Thoracic aorta (tissue), 2 donors: ENCODE data around the gene TRPM5. TPM values are rescaled to one million over a fixed set of nuclear protein-coding genes. Genes with fewer than 3 reads are reported as not detected.

Source experiments
- ATAC-seq: fragments of 150-250 bp; one replicate; pipeline ENCODE4 v1.8.0; 2017; ENCODE audit warnings: low read depth; ENCODE audit not compliant: insufficient number of reproducible peaks, low FRiP score
- DNase-seq: peaks from one replicate; pipeline ENCODE4 v3.0.0-alpha.2; 2020; ENCODE audit warnings: low spot score
- H3K27ac ChIP-seq, 2 donors: fragments of 200-600 bp; sonication (generic); 1 replicate in 1 of 2; 2 replicates in 1 of 2; pipeline ENCODE4 v1.5.1; 2016; ENCODE audit warnings: mild to moderate bottlenecking in 2 of 2, moderate library complexity in 2 of 2
- H3K27me3 ChIP-seq: fragments of 200-600 bp; sonication (generic); replicated peaks from 2 replicates; pipeline ENCODE4 v1.6.0; 2016; ENCODE audit warnings: mild to moderate bottlenecking; ENCODE audit not compliant: insufficient read depth
- H3K36me3 ChIP-seq: fragments of 200-600 bp; sonication (generic); one replicate; pipeline ENCODE4 v1.5.1; 2016
- H3K4me1 ChIP-seq, 2 donors: fragments of 200-600 bp; sonication (generic); 1 replicate in 1 of 2; 2 replicates in 1 of 2; pipeline versions ENCODE4 v1.5.1 to v1.6.0; 2016; ENCODE audit warnings: low read depth in 2 of 2, mild to moderate bottlenecking in 1 of 2; ENCODE audit not compliant: control insufficient read depth in 1 of 2
- H3K4me3 ChIP-seq: fragments of 200-600 bp; sonication (generic); 2 replicates; pipeline ENCODE4 v1.5.1; 2016; ENCODE audit warnings: mild to moderate bottlenecking
- H3K9me3 ChIP-seq: fragments of 200-600 bp; sonication (generic); 2 replicates; pipeline ENCODE4 v1.5.1; 2016
- CTCF ChIP-seq: fragments of 200-600 bp; sonication (generic); IDR thresholded peaks from one replicate; pipeline ENCODE4 v1.5.1; 2019; ENCODE audit warnings: antibody characterized with exemption
- total RNA-seq, 2 donors: library from RNA; depleted of rRNA; stranded (reverse); fragments of >200 nt; gene quantifications; one replicate each; pipeline versions ENCODE4 v1.1.0 to v1.2.3, GENCODE V29; 2016

The TRPM5 gene
- total RNA-seq, 2 donors from 2014 or later = not detected

GRCh38 chr11:2472428-2473186 is 28.3 kb upstream of the TRPM5 start:
- no peak for DNase-seq
- Histone ChIP-seq H3K4me3 (no peak overlapping the region), H3K27ac (no peak overlapping the region), H3K36me3 (no peaks in the 10 kb centered on the region), H3K27me3 (no peaks in the 10 kb centered on the region), H3K9me3 (no peaks in the 10 kb centered on the region), H3K4me1 (no peaks in the 10 kb centered on the region)
- no peak for ATAC-seq
- TF ChIP-seq CTCF = no peak

GRCh38 chr11:2471804-2472096 is 27.4 kb upstream of the TRPM5 start:
- no peak overlapping the region for H3K27ac ChIP-seq
- ATAC-seq (no peak), DNase-seq (no peak)
- H3K4me1 ChIP-seq = no peaks in the 10 kb centered on the region
- H3K36me3 ChIP-seq = no peaks in the 10 kb centered on the region
- TF ChIP-seq CTCF = no peak
- H3K27me3 ChIP-seq = no peaks in the 10 kb centered on the region
- H3K4me3 ChIP-seq = no peak overlapping the region
- no peaks in the 10 kb centered on the region for H3K9me3 ChIP-seq

GRCh38 chr11:2471048-2471803 is 26.9 kb upstream of the TRPM5 start:
- no peaks in the 10 kb centered on the region for H3K36me3 ChIP-seq
- no peak overlapping the region for H3K4me3 ChIP-seq
- H3K4me1 ChIP-seq = no peaks in the 10 kb centered on the region
- H3K9me3 ChIP-seq = no peaks in the 10 kb centered on the region
- H3K27me3 ChIP-seq = no peaks in the 10 kb centered on the region
- no peak overlapping the region for H3K27ac ChIP-seq
- no peak for TF ChIP-seq CTCF
- DNase-seq (no peak), ATAC-seq (no peak)

- DNase-seq (no peak), ATAC-seq (no peak)
- Histone ChIP-seq H3K27me3 (no peaks in the 10 kb centered on the region), H3K4me3 (no peak overlapping the region), H3K36me3 (no peaks in the 10 kb centered on the region), H3K4me1 (no peaks in the 10 kb centered on the region), H3K27ac (no peak overlapping the region), H3K9me3 (no peaks in the 10 kb centered on the region)
- no peak for TF ChIP-seq CTCF
Observed at GRCh38 chr11:2470495-2470894, 26.2 kb upstream of the TRPM5 start.

- no peak overlapping the region for H3K27ac ChIP-seq
- H3K36me3 ChIP-seq = no peaks in the 10 kb centered on the region
- H3K27me3 ChIP-seq = no peaks in the 10 kb centered on the region
- no peak for DNase-seq
- no peak overlapping the region for H3K4me3 ChIP-seq
- no peaks in the 10 kb centered on the region for H3K9me3 ChIP-seq
- no peak for ATAC-seq
- no peak for TF ChIP-seq CTCF
- H3K4me1 ChIP-seq = no peaks in the 10 kb centered on the region
Observed at GRCh38 chr11:2468363-2469235, 24.3 kb upstream of the TRPM5 start.
